HTR-8/SVneo (cell line): ENCODE measurements around the gene PDLIM1.

Experiments
- DNase-seq: peaks from one replicate; pipeline ENCODE4 v3.0.0; 2011; ENCODE audit warnings: low spot score, mixed read lengths; ENCODE audit not compliant: insufficient read length
- FAIRE-seq: peaks from 2 replicates; lab custom pipeline; 2011; peaks lifted over from hg19 to GRCh38; lab: Jason Lieb, UNC

PDLIM1 gene, protein sequence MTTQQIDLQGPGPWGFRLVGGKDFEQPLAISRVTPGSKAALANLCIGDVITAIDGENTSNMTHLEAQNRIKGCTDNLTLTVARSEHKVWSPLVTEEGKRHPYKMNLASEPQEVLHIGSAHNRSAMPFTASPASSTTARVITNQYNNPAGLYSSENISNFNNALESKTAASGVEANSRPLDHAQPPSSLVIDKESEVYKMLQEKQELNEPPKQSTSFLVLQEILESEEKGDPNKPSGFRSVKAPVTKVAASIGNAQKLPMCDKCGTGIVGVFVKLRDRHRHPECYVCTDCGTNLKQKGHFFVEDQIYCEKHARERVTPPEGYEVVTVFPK

DNA sequence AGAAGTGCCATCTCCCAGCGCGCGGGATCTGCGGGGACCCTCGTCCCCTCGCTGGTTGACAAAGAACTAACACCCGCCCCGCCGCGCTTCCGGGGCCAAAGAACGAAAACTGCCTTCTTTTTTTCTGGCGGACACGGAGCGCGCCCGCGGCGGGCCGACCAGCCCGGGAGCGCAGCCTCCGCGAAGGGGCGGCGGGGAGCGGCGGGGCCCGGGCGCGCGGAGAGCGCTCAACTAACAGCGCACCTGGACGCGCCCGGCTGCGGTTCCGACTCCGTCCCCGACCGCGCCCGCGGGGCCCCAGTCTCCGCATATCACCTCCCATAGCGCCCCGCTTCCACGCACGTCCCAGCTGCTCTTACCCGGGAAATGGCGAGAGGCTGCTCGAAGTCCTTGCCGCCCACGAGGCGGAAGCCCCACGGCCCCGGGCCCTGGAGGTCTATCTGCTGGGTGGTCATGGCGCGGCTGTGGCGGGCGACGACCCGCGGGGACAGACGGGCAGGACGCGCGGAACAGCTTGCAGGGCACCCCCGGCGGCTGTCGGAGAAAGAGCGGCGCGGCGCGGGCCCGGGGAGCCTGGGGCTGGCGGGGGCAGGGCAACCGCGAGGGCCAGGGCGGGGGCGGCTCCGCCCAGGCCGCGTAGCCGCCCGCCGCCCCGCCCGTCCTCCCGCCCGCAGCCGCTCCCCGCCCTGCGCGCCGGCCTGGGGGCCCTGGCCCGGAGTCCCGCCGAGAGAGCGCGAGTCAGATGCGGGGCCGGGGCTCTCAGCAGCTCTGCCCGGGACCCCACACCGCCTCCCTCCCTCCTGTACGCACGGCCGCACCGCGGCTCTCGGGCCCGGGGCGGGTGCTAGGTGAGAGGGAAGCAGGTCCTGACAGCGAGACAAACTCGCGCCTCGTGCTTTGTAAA lies at the start of gene PDLIM1:
Gene PDLIM1, minus strand, starts transcription at position 543 of the 904 bp plus-strand sequence. Its CDS starts 88 bp downstream, at position 455.
- DNase-seq, result peak; percentile 59
- no peak for FAIRE-seq

DNA sequence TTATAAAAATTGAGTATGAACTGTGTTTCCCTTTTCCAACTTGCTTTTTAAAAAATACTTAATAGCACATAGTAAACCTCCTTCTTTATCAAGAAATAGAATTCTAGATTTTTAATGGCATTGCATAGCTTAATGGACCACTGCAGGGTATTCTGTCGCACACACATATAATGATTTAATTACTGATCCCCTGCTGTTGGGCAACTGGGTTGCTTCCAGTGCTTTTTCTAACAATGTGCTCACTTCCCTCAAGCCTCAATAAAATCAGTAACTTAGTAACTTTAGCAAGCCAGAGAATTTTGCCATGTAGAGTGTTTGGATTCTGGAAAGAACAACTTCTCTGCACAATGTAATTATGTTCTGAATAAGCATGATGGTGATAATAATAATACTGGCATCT lies 49.1 kb upstream of the PDLIM1 start:
- DNase-seq, result no peak

DNA sequence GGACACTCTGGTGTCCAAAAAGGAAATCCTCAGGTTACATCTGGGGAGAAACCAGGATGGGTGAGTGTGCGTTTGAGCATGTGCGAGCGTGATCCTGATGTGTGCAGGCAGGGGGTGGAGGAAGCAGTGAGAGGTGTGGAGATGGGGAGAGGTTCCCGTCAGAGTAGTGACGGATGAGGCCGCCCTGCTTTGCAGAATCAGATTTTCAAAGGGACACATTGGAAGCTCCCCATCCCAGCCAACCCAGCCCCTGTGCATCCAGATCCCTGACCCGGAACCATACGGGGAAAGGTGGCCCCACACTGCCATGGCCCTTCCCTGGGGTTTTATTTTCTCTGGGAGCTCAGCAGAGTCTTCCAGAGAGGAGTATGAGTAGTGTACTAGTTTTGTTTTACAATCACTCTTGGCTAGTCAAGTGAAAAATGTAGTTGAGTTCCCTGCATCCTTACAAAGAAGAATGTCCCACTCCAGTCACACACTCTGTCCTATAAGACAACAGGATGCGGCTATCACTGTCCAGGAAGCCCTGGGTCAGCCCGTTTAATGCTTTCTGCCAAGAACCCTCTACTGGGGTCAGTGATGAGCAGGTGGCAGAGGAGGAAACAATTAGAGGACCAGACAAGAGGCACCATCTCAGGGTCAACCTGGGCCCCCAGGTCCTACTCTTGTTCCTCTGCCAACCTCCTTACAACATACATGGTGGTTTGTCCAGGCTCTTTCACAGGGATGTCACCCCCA lies 46.8 kb upstream of the PDLIM1 start:
- FAIRE-seq (no peak), DNase-seq (no peak)

More for the DNA sequence above, 49.1 kb upstream of the PDLIM1 start:
- no peak for FAIRE-seq

DNA sequence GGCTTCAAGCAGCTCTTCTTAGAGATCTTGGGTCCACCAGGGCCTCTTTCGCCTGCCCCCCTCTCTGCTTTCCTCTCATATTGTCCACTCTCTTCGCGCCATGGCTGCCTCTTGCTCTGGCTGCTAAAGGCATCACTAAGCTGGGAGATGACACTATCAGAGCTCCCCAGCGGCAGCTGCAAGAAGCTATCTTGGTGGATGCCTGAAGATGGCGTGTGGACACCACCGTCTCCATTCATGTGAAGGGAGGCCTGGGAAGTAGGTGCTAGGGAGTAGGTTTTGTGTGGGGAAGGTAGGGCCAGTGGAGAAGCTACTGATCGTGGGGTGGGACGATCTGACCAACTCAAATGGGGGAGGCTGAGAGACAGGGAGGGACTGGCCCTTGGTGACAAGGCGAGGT lies 45.9 kb upstream of the PDLIM1 start:
- DNase-seq (no peak), FAIRE-seq (no peak)

DNA sequence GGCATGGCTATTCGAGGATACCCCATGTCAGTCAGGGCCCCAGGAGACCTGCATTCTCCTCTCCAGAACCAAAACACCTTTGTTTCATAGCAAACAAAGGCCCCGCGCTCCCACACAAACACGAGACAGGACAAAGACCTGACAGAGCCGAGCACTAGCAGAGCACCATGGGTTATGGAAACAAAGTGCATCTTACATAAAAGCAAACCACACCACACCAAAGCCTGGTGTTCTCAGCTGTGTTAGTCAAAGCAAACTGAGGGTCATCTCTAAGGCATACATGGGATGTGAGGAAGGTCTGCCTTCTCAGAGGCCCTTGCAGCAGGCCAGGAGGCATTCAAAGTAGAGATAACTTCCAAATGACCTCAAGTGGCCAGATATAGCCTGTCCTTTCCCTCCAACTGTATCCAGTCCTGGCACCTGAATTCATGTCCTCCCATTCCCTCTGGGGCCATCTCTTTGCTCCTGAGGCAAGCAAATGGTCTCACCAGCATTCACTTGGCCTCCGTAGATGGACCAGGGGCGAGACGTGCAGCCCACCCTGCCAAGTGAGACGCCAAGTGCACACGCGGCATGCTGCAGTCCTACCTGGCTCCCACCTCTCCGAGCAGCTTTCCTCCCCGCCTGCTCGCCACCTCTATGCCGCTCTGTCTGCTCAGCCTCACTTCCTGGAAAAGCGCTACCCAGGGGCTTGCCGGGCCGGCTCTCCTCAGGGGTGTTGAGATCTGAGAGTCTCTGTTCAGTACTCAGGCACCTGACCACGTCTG lies 45.3 kb upstream of the PDLIM1 start:
- no peak for FAIRE-seq
- no peak for DNase-seq

DNA sequence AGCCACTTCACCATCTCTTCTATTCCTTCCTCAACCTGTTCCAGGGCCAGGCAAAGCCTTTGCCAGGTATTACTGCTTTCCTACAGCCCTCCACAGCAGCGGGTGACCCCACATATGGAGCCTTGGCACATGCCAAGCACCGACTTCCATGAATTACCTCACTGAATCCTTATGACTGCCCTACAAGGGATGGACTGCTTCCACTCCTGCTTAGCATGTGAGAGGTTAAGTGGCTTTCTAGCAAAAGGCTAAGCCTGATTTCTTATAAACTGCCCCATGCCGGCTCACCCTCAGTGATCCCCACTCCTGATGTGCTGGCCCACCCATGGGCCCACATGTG lies 44.0 kb upstream of the PDLIM1 start:
- DNase-seq, result no peak
- peak; percentile 4 for FAIRE-seq

DNA sequence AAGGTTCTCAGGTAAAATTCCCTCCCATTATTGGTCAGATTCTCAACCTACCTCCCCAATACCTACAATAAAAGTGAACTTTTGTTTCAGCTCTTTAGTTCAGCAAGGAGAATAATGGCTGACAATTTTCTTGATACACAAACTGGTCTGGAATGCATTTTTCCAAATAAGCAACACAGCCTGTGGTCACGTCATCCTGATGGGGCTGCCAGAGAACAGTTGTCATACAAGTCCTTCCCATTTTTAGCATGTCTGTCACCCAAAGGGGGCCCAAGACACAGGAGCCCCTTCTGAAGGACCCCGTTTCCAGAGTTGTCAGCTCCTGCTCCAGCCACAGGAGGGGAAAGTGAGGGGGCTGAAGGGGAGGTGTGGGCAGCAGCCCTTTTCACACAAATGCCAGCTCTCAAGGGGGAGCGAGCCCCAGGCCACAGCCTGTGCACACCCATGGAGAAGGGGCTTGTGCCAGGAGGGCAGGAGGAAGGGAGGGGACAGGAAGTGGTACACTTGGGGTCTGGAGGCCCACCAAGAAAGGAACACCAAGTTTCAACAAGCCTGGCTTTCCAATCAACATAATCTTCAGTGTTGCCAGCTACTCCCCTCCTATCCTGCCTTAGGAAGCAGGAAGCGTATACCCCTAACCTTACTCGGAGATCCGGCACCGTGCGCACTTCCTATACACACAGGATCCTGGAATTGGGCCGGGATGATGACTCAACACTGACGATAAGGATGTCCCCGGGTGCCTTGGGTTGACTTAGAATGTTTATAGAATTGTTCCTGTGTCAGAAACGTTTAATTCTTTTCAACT lies 43.4 kb upstream of the PDLIM1 start:
- DNase-seq, result peak; percentile 77
- FAIRE-seq, result peak; percentile 78

DNA sequence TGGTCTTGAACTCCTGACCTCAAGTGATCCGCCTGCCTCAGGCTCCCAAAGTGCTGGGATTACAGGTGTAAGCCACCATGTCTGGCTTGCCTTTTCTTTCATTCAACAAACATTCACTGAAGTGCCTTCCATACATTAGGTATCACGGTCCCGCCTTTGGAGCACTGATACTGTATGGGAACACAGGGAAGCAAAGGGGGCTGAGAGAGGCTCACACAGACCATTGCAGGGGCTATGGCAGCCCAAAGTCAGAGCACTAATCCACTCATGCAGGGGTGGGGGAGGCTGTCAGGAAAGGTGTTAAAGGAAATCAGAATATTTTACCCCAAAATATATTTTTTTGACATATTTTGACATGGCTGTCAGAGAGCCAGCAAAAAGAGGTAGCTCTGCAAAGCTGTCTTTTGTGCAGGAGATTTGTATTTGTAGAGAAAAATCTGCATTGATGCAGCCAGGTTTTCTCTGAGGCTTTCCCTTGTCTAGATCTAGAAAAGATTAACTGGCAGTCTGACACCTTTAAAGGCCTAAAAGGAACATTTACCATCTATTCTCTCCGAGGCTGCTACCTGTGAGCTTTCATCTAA lies 42.0 kb upstream of the PDLIM1 start:
- no peak for FAIRE-seq
- no peak for DNase-seq

DNA sequence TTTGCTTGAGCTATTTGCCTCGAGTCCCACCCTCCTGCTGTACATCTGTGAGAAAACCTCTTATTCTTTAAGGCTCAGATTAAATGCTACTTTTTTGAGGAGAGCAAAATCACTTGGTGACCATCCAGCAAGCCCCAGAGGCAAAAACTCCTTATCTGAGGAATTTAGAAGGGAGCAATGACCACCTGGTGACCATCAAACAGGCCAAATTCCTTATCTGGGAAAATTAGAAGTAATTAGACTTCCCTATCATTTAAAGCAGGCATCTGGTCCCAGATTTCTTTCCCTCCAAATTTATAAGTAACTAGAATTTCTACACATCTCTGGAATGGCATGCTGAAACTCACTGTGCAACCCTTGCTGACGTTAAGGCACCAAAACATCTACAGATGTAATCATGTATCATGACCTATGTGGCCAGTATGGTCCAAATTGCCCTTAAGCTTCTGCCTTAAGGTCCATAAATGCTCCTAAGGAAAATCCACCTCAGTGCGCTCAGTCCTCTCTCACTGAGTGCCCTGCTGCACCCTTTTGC lies 40.9 kb upstream of the PDLIM1 start:
- DNase-seq (no peak), FAIRE-seq (no peak)

DNA sequence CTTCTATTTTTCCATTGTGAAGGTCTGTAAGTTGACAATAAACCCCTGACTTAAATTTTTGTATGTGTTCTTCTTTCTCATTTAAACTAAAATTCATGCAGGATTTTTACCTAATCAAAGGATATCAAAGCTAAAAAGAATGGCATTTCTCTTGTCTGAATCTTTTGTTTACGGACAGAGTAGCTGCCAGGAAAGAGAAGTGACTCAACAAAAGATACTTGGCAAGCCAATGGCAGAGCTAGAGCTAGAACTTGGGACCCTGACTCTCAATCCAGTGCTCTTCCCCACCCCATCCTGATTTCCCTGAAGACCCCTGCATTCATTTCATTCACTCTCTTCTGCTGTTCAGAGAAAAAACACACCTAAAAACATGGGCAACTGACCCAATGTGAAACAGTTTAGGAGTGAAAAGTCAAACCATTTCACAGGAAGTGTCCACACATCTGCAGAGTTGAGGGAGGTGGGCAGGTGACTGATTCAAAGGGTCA lies 40.2 kb upstream of the PDLIM1 start:
- FAIRE-seq, result no peak
- DNase-seq, result no peak

DNA sequence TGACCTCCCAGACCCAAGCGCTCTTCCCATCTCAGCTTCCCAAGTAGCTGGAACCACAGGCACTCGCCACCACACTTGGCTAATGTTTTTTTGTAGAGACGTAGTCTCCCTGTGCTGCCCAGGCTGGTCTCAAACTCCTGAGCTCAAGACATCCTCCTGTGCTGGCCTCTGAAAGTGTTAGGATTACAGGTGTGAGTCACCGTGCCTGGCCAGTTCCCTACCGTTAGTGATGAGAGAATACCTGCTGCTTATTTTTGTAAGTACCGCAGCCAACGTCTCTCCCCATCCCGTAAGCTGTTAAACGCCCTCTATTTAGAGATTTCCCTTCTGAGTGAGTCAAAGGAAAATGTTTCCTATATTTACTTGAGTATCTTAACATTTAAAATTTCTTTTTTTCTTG lies 38.5 kb upstream of the PDLIM1 start:
- no peak for DNase-seq
- no peak for FAIRE-seq

DNA sequence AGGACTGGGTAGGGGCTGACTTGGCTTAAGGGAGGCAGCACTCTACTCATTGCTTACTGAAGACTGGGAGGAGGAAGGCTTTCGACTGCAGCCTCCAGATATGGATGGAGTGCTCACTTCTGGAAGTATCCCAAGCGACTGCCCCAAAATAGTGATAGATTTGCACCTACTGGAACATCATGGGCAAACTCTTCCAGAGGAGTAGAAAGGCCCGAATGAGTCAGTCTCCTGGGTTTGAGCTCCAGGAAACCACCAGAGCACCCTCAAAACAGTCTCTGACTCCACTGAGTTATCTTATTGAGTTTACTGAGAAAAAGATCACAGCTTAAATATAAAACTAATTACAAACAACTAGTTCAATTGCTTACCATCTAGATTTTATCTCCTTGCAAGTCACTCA lies 37.2 kb upstream of the PDLIM1 start:
- no peak for FAIRE-seq
- no peak for DNase-seq

DNA sequence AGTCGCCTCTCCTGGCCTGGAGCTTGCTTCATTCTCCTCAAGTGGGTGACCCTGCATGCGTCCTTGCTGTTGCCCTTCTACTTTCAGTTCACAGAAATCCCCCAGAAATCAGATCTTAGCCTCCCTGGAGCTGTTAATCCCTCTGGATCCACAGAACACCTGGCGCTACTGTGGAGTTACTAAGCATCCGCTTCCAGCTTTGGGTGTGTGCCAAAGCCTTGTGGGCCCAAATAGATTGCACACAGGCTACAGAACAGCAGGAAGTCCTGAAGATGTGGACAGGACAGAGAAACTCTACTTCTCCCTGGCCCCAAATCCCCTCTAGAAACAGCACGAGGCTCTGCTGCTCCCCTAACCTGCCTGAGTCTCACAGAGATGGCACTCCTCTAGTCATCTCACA lies 36.6 kb upstream of the PDLIM1 start:
- DNase-seq (no peak), FAIRE-seq (no peak)

DNA sequence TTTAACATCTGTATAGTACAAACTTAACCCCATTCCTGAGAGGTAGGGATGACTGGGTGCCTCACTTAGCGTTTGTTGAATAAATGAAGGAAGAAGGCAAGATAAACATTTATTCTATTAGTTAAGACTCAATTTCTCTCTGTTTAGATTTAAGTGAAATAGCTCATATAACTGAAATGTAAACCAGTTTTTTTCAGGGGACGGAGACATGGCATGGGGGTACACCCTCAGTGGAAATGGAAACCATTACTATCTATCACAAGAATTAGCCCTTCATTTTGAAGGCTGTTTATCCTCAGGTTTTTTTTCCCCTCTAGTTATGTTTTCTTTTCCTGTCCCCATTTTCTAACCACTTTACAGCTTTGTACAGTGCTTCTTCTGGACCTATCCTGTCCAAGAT lies 35.6 kb upstream of the PDLIM1 start:
- FAIRE-seq, result no peak

DNA sequence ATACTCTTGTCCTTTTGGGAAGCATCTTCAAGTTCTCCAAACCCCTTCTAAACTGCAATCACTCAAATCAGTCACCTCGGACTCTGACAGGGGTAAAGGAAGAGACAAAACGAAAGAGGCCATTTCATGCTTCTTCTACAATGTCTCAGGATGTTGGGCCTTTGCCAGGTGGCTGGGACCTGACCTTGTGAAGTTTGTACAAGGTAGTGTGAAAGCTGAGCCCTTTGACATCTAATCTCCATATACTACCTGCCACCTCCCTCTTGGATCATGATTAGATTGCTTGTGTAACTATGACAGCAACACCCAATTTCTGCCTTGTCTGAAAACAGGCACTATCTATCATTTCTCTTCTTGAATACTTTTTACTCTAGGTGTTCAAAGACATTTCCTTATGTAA lies 35.1 kb upstream of the PDLIM1 start:
- FAIRE-seq (no peak), DNase-seq (no peak)

More for the DNA sequence above, 35.6 kb upstream of the PDLIM1 start:
- no peak for DNase-seq

DNA sequence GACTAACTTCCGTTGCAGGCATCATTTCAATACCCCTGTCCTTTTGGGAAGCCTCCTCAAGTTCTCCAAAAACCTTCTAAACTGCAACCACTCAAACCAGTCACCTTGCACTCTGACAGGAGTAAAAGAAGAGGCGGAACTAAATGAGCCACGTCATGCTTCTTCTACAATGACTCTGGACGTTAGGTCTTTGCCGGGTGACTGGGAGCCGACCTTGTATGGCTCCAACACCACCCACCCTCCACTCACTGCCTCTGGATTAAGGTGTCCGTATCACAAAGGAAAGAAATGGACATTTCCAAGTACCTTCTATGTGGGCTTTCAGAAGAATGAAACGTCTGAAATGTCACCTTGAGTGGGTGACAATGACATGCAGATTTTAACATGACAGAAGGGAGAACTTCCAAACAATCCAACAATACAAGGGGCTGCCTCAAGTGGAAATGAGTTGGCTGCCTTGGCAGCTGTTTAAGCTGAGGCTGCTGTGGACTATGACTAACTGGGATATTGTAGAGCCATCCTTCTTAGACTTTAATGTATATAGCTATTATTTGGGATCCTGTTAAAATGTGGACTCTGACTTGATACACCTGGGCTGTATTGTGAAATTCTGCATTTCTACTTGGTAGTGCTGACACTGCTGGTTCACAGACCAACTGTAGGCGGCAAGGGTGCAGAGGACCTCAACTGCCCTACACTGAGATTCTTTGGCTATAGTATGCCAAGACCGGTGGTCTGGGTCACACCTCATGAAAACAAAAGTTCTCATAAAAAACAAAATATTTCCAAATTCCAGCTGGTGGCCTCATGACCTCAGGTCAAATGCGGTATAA lies 33.8 kb upstream of the PDLIM1 start:
- DNase-seq (no peak), FAIRE-seq (no peak)

DNA sequence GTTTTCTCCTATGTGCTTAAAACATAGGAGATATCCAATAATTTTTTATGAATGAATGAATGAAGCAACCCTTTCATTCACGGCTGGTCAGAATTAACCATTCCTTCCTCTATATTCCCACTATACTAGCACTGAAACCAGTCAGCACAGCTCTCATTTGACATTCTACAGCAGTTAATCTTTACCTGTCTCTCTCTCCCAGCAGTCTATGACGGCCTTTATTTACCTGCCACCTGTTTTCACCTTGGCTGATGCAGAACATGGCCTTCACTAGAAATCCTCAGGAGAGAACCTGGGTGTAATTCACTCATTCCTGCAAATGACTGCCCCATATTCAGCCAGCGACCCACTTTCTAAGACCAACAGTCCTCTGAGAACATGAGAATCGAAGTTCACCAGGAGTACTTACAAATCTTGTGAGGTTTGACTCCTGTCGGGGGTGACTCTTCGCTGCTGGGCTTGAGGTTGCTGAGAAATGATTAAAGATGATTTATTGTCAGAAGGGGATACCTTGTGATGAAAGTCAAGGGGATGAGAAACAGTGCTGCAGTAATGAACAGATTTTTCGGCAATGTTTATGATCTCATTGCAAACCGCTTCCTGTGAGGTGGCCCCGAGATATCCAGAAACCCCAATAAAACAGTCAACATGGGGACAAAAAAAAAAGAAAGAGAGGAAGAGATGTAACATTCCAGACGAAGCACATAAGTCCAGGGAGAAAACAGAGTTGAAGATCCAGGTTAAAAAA lies 30.9 kb upstream of the PDLIM1 start:
- DNase-seq (peak; percentile 52), FAIRE-seq (no peak)
